Measurements from ENCODE around the gene PARD3. TPM values are rescaled to one million over a fixed set of nuclear protein-coding genes. Genes with fewer than 3 reads are reported as not detected.

PARD3 gene
- total and polyA plus RNA-seq, 8 donors: 25.6 to 54.5 (median 47.8) TPM

- no peaks in the 10 kb centered on the region for H3K9me3 ChIP-seq
- H3K36me3 ChIP-seq: no peaks in the 10 kb centered on the region
- intact Hi-C loops (cut with DNase I): no loop called here
- H3K4me3 ChIP-seq: no peak overlapping the region
- no peak overlapping the region for H3K27ac ChIP-seq
- ATAC-seq: no peak
- H3K27me3 ChIP-seq: no peaks in the 10 kb centered on the region
- no peak for TF ChIP-seq CTCF (IDR thresholded peaks at IDR 0.05)
- peaks cover 0 to 3% of the 10 kb centered on the region in 2 donors for H3K4me1 ChIP-seq
- DNase-seq: no peak
These were observed 640.0 kb downstream of the PARD3 start for GRCh38 chr10:34175121-34175520.

GRCh38 chr10:34172936-34173533 is 642.1 kb downstream of the PARD3 start:
- no peak for DNase-seq
- TF ChIP-seq CTCF (IDR thresholded peaks at IDR 0.05): no peak
- intact Hi-C loops (cut with DNase I): no loop called here
- peaks cover 0 to 3% of the 10 kb centered on the region in 2 donors for H3K4me1 ChIP-seq
- no peaks in the 10 kb centered on the region for H3K36me3 ChIP-seq
- no peak for ATAC-seq
- H3K27me3 ChIP-seq: no peaks in the 10 kb centered on the region
- no peaks in the 10 kb centered on the region for H3K9me3 ChIP-seq
- H3K4me3 ChIP-seq: no peak overlapping the region
- no peak overlapping the region for H3K27ac ChIP-seq

- DNase-seq (peak in 1 of 4 donors; percentile 62), ATAC-seq (no peak)
- Histone ChIP-seq H3K4me3 (no peak overlapping the region), H3K4me1 (peaks cover 0 to 3% of the 10 kb centered on the region in 2 donors), H3K27ac (no peak overlapping the region), H3K27me3 (no peaks in the 10 kb centered on the region), H3K9me3 (no peaks in the 10 kb centered on the region), H3K36me3 (no peaks in the 10 kb centered on the region)
- no peak for TF ChIP-seq CTCF (IDR thresholded peaks at IDR 0.05)
- intact Hi-C loops (cut with DNase I): no loop called here
These were observed 643.1 kb downstream of the PARD3 start for GRCh38 chr10:34171957-34172527.

GRCh38 chr10:34169677-34170076 is 645.4 kb downstream of the PARD3 start:
- Histone ChIP-seq H3K9me3 (no peaks in the 10 kb centered on the region), H3K27me3 (no peaks in the 10 kb centered on the region), H3K27ac (no peak overlapping the region), H3K4me1 (peaks cover 0 to 3% of the 10 kb centered on the region in 2 donors), H3K36me3 (no peaks in the 10 kb centered on the region), H3K4me3 (no peak overlapping the region)
- intact Hi-C loops (cut with DNase I): no loop called here
- DNase-seq (no peak), ATAC-seq (no peak)
- no peak for TF ChIP-seq CTCF (IDR thresholded peaks at IDR 0.05)

GRCh38 chr10:34169131-34169530 is 646.0 kb downstream of the PARD3 start:
- intact Hi-C loops (cut with DNase I): no loop called here
- DNase-seq: no peak
- TF ChIP-seq CTCF (IDR thresholded peaks at IDR 0.05): no peak

More at GRCh38 chr10:34169131-34169530, 646.0 kb downstream of the PARD3 start:
- no peaks in the 10 kb centered on the region for H3K36me3 ChIP-seq
- H3K9me3 ChIP-seq: no peaks in the 10 kb centered on the region
- no peak overlapping the region for H3K27ac ChIP-seq
- H3K4me3 ChIP-seq: no peak overlapping the region
- peaks cover 0 to 3% of the 10 kb centered on the region in 2 donors for H3K4me1 ChIP-seq
- no peaks in the 10 kb centered on the region for H3K27me3 ChIP-seq
- ATAC-seq: no peak
